SIG-M5 (cell line): ENCODE data around the gene SPINK5.
A peak's percentile ranks its signal among the peaks of the same experiment; 100 is the strongest.

ENCODE experiments used
- DNase-seq: peaks from one replicate; lab custom pipeline; 2025; lab: John Stamatoyannopoulos, UW

SPINK5 gene

DNA sequence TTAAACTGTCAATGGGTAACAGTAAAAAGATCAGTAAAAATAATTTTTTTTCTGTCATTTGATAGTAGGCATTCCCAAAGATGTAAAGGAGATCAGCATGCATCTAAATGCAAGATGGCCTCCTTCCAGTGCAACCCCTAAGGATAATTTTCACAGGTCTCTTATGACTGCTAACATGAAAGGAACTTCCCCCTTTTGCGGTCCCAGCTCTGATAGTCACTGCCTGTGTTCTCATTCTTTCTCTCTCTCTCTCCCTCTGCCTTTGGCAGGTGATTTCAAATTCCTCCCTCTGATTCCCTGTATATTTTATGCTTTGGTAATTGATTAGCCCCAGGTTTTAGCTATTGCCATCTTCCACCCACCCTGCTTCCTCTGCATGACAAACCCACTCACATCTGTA is 113.4 kb downstream of the SPINK5 start:
- DNase-seq: no peak

DNA sequence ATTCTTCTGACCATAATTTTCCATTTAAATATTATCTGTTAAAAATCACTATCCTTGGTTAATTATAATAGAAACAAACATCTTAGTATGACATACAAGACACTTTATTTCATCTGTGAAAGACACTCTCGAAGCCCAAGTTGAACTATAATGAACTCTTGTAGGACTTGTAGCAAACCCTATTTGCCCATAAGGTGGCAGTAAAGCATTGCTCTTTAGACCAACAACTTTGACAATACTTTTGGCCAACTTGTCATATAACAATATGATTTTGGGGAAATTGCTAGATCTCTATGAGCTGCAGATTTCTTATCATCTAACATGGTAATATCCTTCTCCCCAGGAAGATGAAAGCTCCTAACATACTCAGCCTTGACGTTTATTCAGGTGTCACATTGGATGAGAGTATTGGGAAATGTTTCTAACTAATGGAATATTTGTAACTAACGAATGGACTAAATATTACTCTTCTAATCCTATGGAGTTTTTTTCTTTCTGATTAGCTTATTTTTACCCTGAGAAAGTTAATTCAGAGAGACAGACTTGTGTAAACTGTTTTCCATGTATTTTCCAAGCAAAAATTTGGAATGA is 115.5 kb downstream of the SPINK5 start:
- no peak for DNase-seq

DNA sequence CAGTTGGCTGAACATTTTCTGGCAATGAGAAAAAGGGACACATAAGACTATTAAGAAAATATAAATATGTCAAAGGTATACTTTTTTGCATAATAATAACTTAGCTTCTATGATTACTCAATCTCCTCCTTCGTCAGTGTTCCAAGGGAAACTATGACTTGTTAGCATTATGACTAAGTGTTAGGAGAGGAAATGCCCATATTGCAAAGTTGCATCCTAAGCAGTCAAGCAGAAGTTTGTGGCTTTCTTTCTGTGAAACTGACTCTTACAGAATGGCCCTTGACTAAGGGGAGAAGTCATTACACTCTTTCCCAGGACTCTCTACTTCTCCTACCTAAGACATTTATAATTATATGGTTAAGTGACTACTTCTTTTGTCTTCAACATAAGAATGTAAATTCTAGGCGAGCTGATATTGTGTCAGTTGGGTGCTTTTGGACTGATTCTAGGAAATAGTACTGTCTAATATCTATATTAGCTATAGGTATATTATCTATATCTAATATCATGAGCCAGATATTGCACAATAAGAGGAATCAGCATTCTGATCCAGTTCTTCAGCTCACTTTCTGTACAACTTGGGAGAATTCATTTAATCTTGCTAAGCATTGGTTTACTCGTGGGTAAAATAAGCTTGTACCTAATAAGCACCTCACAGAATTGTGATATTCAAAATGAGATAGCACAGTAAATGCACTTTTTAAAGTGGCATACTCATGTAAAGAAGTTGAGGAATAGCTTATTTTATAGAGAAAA is 122.6 kb downstream of the SPINK5 start:
- DNase-seq: peak; percentile 5
